WTC11 (cell line): Measurements from ENCODE around the gene GXYLT2.

ENCODE experiments used
- ATF1 ChIP-seq: sonication (generic); formaldehyde crosslinking; IDR thresholded peaks from 2 replicates; pipeline ENCODE4 v1.8.1; 2023; ENCODE audit warnings: mild to moderate bottlenecking, moderate library complexity, missing genetic modification reagents
- CBFB ChIP-seq: sonication (generic); formaldehyde crosslinking; IDR thresholded peaks from 2 replicates; pipeline ENCODE4 v1.8.1; 2022; ENCODE audit warnings: mild to moderate bottlenecking, low read depth, missing genetic modification reagents
- CTCF ChIP-seq: fragments of 200-600 bp; IDR thresholded peaks from 2 replicates; pipeline ENCODE4 v1.8.0; 2022; ENCODE audit warnings: antibody characterized with exemption
- FOXJ3 ChIP-seq: sonication (generic); formaldehyde crosslinking; IDR thresholded peaks from 2 replicates; pipeline ENCODE4 v1.9.0; 2021; ENCODE audit warnings: missing genetic modification reagents, mild to moderate bottlenecking, borderline replicate concordance
- HMGXB4 ChIP-seq: sonication (generic); formaldehyde crosslinking; IDR thresholded peaks from 2 replicates; pipeline ENCODE4 v1.8.1; 2023; ENCODE audit warnings: mild to moderate bottlenecking, moderate library complexity, missing genetic modification reagents
- MAX ChIP-seq: sonication (generic); formaldehyde crosslinking; IDR thresholded peaks from 2 replicates; pipeline ENCODE4 v1.8.0; 2022; ENCODE audit warnings: mild to moderate bottlenecking, missing genetic modification reagents
- NR3C1 ChIP-seq: sonication (generic); formaldehyde crosslinking; conservative IDR thresholded peaks from 2 replicates; pipeline ENCODE4 v1.8.1; 2023; ENCODE audit warnings: low read depth, mild to moderate bottlenecking, missing genetic modification reagents
- ZBTB21 ChIP-seq: sonication (generic); formaldehyde crosslinking; IDR thresholded peaks from 2 replicates; pipeline ENCODE4 v1.8.1; 2023; ENCODE audit warnings: mild to moderate bottlenecking, missing genetic modification reagents, borderline replicate concordance

- TF ChIP-seq FOXJ3 (no peak), ATF1 (CRISPR knock-in tag) (no peak), NR3C1 (CRISPR knock-in tag) (no peak), CBFB (CRISPR knock-in tag) (no peak), MAX (CRISPR knock-in tag) (no peak), HMGXB4 (CRISPR knock-in tag) (no peak), ZBTB21 (no peak), CTCF (no peak)
Observed at GRCh38 chr3:72942427-72942826, 54.6 kb downstream of the GXYLT2 start.
